Mammary epithelial cell (primary cell): Measurements from ENCODE around the gene BACH2.

Experiments used
- CTCF ChIP-seq, 2 donors: IDR thresholded peaks in 1 of 2; conservative IDR thresholded peaks in 1 of 2; 2 replicates each; pipeline ENCODE4 v1.5.1; 2011 to 2012; ENCODE audit warnings: inconsistent platforms in 2 of 2, low read length in 2 of 2, mild to moderate bottlenecking in 2 of 2, control low read depth in 1 of 2, low read depth in 1 of 2; ENCODE audit not compliant: insufficient read depth in 1 of 2; ENCODE audit errors: extremely low read depth in 1 of 2
- EZH2 ChIP-seq: IDR thresholded peaks from 2 replicates; pipeline ENCODE4 v1.6.1; 2012; ENCODE audit warnings: low read length, inconsistent platforms, borderline replicate concordance

GRCh38 chr6:90227673-90228072 is 69.0 kb downstream of the BACH2 start:
- TF ChIP-seq CTCF (conservative IDR thresholded peaks at IDR 0.05 in 1 of 2, IDR thresholded peaks at IDR 0.05 in 1 of 2; ENCODE audit: extremely low read depth in 1 of 2, insufficient read depth in 1 of 2, low read depth in 1 of 2, low read length in 2 of 2) = no peak
- TF ChIP-seq EZH2 = no peak
